IgD-negative memory B cell (primary cell): ENCODE results near the gene CCDC27. TPM values are rescaled to one million over a fixed set of nuclear protein-coding genes. Genes with fewer than 3 reads are reported as not detected.
A peak's percentile ranks its signal among the peaks of the same experiment; 100 is the strongest.
"Not testable (repeated sequence)": the region's sequence is repeated elsewhere in the genome, so short reads cannot be mapped to it uniquely, and the experiment has no call there.

ENCODE experiments used
- H3K27ac Mint-ChIP-seq, 3 donors: one replicate each; pipeline ENCODE4 v1.8.0; 2020 to 2022; ENCODE audit warnings: mild to moderate bottlenecking in 3 of 3, mixed read lengths in 3 of 3, moderate library complexity in 1 of 3
- H3K27me3 Mint-ChIP-seq: one replicate; pipeline ENCODE4 v1.8.0; 2021; ENCODE audit warnings: mixed read lengths
- H3K36me3 Mint-ChIP-seq: one replicate; pipeline ENCODE4 v1.8.0; 2020; ENCODE audit warnings: mild to moderate bottlenecking, mixed read lengths
- H3K4me1 Mint-ChIP-seq, 3 donors: one replicate each; pipeline ENCODE4 v1.8.0; 2020 to 2022; ENCODE audit warnings: mixed read lengths in 3 of 3, mild to moderate bottlenecking in 1 of 3
- H3K4me3 Mint-ChIP-seq, 4 donors: one replicate each; pipeline ENCODE4 v1.8.0; 2020 to 2022; ENCODE audit warnings: mild to moderate bottlenecking in 4 of 4, mixed read lengths in 4 of 4, moderate library complexity in 3 of 4
- H3K9me3 Mint-ChIP-seq, 3 donors: one replicate each; pipeline ENCODE4 v1.8.0; 2020 to 2021; ENCODE audit warnings: mixed read lengths in 3 of 3, mild to moderate bottlenecking in 1 of 3
- polyA plus RNA-seq: library from polyadenylated mRNA; unstranded; fragments of 300-500 nt; fragmentation: Illumina TruSeq; gene quantifications from one replicate; pipeline ENCODE4 v1.2.3, GENCODE V29; 2021

The CCDC27 gene
- polyA plus RNA-seq, 1 donor from 2014 or later = not detected

- Mint-ChIP-seq H3K27ac (peak overlapping the region in 1 of 3 donors; percentile 46), H3K4me1 (peaks cover 0 to 14% (median 7%) of the 10 kb centered on the region in 3 donors), H3K9me3 (no peaks in the 10 kb centered on the region), H3K36me3 (peaks cover 5% of the 10 kb centered on the region), H3K4me3 (no peak overlapping the region), H3K27me3 (no peaks in the 10 kb centered on the region)
Measured at GRCh38 chr1:3740752-3741151, 11.5 kb upstream of the CCDC27 start.

DNA sequence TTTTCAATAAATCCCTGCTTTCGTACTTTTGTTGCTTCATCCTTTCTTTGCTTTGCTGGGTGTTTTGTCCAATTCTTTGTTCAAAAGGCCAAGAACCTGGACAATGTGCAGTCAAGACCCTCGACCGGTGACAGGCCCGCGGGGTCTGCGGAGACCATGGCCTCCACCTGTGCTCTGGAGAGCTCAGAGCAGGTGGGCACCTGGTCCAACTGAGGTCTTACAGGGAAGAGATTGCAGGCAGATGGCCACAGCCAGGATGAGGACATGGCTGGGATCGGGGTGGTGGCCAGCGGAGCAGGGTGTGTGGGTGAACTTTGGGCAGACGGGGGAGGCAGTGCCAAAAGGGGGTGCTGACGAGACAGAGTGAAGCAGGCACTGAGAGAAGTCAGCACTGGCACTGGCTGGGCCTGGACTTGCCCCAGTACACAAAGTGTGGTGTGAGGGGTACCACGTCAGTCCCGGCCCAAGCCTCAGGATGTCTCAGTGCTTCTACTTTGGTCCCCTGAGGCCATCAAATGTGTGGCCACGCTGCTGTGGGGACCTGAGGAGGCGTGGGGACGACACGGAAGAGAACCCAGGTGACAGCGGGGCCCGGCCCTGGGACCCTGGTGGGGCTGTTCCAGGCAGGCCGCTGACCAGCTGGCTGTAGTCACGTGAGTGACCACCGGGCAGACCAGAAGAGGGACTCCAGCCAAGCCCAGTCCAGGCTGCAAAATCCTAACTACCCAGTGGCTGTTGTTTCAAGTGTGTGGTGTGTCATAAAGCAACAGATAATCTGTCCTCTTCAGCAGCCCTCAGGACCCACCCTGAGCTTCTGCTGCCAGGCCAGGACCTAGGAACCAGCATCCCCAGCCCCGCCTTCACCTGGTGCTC lies 10.4 kb upstream of the CCDC27 start:
- H3K27ac Mint-ChIP-seq = no peak overlapping the region
- no peaks in the 10 kb centered on the region for H3K27me3 Mint-ChIP-seq
- peaks cover 9 to 23% (median 12%) of the 10 kb centered on the region in 3 donors for H3K4me1 Mint-ChIP-seq
- H3K36me3 Mint-ChIP-seq = peaks cover 5% of the 10 kb centered on the region
- H3K4me3 Mint-ChIP-seq = no peak overlapping the region
- no peaks in the 10 kb centered on the region for H3K9me3 Mint-ChIP-seq

- Mint-ChIP-seq H3K4me1 (peaks cover 9 to 24% (median 15%) of the 10 kb centered on the region in 3 donors), H3K4me3 (peak overlapping the region in 1 of 4 donors; percentile 84), H3K36me3 (peaks cover 3% of the 10 kb centered on the region), H3K9me3 (no peaks in the 10 kb centered on the region), H3K27me3 (no peaks in the 10 kb centered on the region), H3K27ac (no peak overlapping the region)
Measured at GRCh38 chr1:3742439-3743298, 9.6 kb upstream of the CCDC27 start.

- Mint-ChIP-seq H3K9me3 (no peaks in the 10 kb centered on the region), H3K27ac (no peak overlapping the region), H3K4me3 (peak overlapping the region in 1 of 4 donors; percentile 84), H3K27me3 (no peaks in the 10 kb centered on the region), H3K36me3 (peaks cover 3% of the 10 kb centered on the region), H3K4me1 (peaks cover 9 to 30% (median 15%) of the 10 kb centered on the region in 3 donors)
Measured at GRCh38 chr1:3743421-3743820, 8.8 kb upstream of the CCDC27 start.

GRCh38 chr1:3743826-3744225 lies 8.4 kb upstream of the CCDC27 start:
- no peak overlapping the region for H3K4me3 Mint-ChIP-seq
- H3K4me1 Mint-ChIP-seq = peaks cover 9 to 30% (median 15%) of the 10 kb centered on the region in 3 donors
- H3K27ac Mint-ChIP-seq = no peak overlapping the region
- H3K9me3 Mint-ChIP-seq = no peaks in the 10 kb centered on the region
- no peaks in the 10 kb centered on the region for H3K27me3 Mint-ChIP-seq
- peaks cover 3% of the 10 kb centered on the region for H3K36me3 Mint-ChIP-seq

DNA sequence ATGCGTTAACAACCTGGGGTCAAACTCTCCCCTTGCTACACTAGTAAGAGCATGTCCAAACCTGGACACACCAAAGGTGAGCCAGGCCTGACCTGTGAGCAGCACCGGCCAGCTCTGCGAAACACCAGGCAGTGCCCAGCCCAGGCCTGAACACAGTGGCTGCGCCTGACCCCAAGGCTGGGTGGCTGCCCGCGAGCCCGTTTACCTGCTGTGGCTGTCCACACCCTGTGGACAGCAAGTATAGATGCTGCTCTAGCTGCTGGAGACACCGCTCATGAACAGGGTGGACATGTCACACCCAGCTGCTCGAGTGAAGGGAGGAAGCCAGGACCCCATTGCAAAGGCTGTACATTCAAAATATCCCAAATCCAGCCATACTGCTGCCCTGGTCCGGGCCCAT lies 7.6 kb upstream of the CCDC27 start:
- Mint-ChIP-seq H3K27ac (no peak overlapping the region), H3K4me3 (peak overlapping the region in 1 of 4 donors; percentile 28), H3K9me3 (no peaks in the 10 kb centered on the region)

GRCh38 chr1:3745071-3745470 lies 7.2 kb upstream of the CCDC27 start:
- no peaks in the 10 kb centered on the region for H3K9me3 Mint-ChIP-seq
- H3K36me3 Mint-ChIP-seq = peaks cover 3% of the 10 kb centered on the region
- no peak overlapping the region for H3K27ac Mint-ChIP-seq
- no peaks in the 10 kb centered on the region for H3K27me3 Mint-ChIP-seq
- H3K4me1 Mint-ChIP-seq = peaks cover 9 to 30% (median 16%) of the 10 kb centered on the region in 3 donors
- H3K4me3 Mint-ChIP-seq = peak overlapping the region in 2 of 4 donors; percentile 23 to 28

More for the DNA sequence above, 7.6 kb upstream of the CCDC27 start:
- H3K36me3 Mint-ChIP-seq = peaks cover 3% of the 10 kb centered on the region
- no peaks in the 10 kb centered on the region for H3K27me3 Mint-ChIP-seq
- peaks cover 9 to 30% (median 16%) of the 10 kb centered on the region in 3 donors for H3K4me1 Mint-ChIP-seq

DNA sequence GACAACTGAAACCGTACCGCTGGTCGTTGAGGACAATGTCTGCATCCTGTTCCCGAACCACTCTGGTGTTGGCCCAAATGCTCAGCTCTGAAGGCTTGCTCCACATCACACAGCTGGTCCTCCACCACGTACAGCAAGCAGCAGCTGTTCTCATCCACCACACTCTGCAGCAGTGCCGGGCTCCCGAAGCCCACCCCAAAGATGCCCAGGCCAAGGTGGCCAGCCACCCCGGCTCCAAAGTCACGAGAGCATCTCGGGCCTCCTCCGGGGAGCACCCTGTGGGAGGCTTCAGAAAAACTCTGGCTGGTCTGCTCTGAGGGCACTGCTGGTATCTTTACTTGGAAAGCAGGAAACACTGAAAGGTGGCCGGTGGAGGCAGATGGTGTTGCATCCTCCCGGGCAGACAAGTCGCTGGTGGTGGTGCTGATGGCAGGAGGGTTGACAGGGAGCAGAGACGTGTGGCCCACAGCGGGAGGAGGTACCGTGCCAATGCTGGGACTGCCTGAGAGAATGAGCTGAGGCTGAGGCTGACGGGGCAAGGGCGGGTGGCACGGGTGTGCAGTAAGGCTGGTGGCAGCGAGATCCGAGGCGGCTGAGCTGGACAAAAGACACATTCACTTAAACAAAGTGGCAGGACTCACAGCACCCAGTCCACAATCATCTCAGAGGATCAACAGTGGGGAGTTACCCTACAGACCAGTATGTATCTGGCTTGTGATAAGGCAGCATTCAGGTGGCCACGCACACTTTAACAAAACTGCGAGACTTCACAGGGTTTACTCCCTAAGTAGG lies 6.5 kb upstream of the CCDC27 start:
- peaks cover 3% of the 10 kb centered on the region for H3K36me3 Mint-ChIP-seq
- H3K4me1 Mint-ChIP-seq = peaks cover 9 to 30% (median 16%) of the 10 kb centered on the region in 3 donors
- H3K9me3 Mint-ChIP-seq = no peaks in the 10 kb centered on the region
- H3K27me3 Mint-ChIP-seq = no peaks in the 10 kb centered on the region
- H3K27ac Mint-ChIP-seq = peak overlapping the region in 2 of 3 donors; percentile 58 to 87
- peak overlapping the region; percentile 84 to 93 (median 90) for H3K4me3 Mint-ChIP-seq

DNA sequence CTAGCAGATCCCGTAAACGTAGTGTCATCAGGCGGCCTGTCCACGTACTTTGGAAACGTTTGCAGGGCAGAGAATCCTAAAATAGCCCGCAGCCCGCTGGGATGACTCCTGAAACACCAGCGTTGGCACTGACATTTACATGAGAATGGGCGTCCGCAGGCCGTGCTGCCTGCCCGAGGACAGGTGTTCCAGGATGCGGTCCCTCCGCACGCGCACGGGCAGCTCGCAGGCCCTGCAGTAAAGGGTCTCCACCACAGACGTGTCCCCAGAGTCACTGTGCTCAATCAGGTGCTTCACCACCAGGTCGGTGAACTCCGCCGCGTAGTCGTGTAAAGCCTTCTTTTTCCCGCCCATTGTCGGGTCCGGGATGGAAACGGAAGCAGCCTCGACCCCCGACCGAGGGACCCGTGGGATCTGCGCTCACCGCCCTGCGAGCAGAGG lies 5.8 kb upstream of the CCDC27 start:
- H3K9me3 Mint-ChIP-seq = no peaks in the 10 kb centered on the region
- H3K27me3 Mint-ChIP-seq = no peaks in the 10 kb centered on the region
- peak overlapping the region; percentile 58 to 87 (median 77) for H3K27ac Mint-ChIP-seq
- peaks cover 2% of the 10 kb centered on the region for H3K36me3 Mint-ChIP-seq
- H3K4me3 Mint-ChIP-seq = peak overlapping the region; percentile 84 to 93 (median 90)
- H3K4me1 Mint-ChIP-seq = peaks cover 9 to 30% (median 16%) of the 10 kb centered on the region in 3 donors

DNA sequence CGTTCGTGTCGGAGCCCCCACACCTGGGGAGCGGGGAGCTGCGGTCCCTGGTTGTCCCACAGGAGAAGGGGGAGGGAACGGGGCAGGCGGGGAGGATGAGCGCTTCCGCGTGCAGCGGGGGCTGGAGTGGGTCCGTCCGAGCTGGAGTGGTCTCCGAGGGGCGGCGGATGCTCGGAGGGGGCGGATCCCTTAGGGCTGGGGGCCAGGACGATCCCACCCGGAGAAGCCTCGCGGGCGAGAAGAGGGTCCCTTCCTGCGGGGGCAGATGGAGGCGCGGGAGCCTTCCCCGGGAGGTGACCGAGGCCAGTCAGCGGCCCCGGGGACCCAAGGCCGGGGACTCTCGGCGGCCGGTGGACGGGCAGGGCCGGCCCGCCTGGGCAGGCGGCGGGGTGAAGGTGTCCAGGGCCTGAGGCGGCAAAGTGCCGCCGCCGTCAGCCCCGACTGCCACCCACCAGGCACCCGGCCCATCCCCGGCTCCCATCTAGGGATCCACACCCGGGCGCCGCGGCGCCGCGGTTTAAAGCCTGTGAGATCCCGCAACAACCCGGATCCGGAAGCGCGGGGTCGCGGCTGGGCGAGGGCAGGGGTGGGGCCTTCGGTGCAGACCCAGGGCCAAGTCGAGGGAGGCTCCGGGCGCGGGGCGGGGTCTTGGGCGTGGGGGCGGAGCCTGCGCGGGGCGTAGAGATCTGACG lies 5.3 kb upstream of the CCDC27 start:
- Mint-ChIP-seq H3K27ac (peak overlapping the region in 2 of 3 donors; percentile 77 to 87), H3K36me3 (no peaks in the 10 kb centered on the region), H3K27me3 (no peaks in the 10 kb centered on the region), H3K4me3 (peak overlapping the region; percentile 84 to 93 (median 90)), H3K9me3 (no peaks in the 10 kb centered on the region), H3K4me1 (peaks cover 9 to 28% (median 16%) of the 10 kb centered on the region in 3 donors)

DNA sequence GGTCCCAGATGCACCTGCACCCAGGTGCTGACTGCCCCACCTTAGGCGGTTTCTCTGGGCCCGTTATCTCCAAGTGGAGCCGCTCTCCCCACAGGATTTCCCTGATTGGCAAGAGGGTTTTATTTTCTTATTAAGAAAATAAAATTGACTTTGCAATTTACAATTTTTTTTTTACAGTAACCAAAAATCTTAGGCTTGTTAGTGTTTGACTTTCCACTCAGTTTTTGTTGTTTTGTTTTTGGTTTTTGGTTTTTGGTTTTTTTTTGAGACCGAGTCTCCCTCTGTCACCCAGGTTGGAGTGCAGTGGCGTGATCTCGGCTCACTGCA lies 4.8 kb upstream of the CCDC27 start:
- H3K4me1 Mint-ChIP-seq = peaks cover 9 to 28% (median 16%) of the 10 kb centered on the region in 3 donors
- no peaks in the 10 kb centered on the region for H3K27me3 Mint-ChIP-seq
- no peaks in the 10 kb centered on the region for H3K36me3 Mint-ChIP-seq
- no peaks in the 10 kb centered on the region for H3K9me3 Mint-ChIP-seq
- H3K4me3 Mint-ChIP-seq = peak overlapping the region; percentile 84 to 93 (median 90)
- peak overlapping the region in 2 of 3 donors; percentile 63 to 77 for H3K27ac Mint-ChIP-seq

- H3K4me1 Mint-ChIP-seq = peaks cover 9 to 28% (median 16%) of the 10 kb centered on the region in 3 donors
- H3K27ac Mint-ChIP-seq = peak overlapping the region in 1 of 3 donors; percentile 77
- no peaks in the 10 kb centered on the region for H3K9me3 Mint-ChIP-seq
- H3K36me3 Mint-ChIP-seq = no peaks in the 10 kb centered on the region
- peak overlapping the region; percentile 84 to 93 (median 90) for H3K4me3 Mint-ChIP-seq
- H3K27me3 Mint-ChIP-seq = no peaks in the 10 kb centered on the region
Measured at GRCh38 chr1:3747903-3748302, 4.3 kb upstream of the CCDC27 start.

DNA sequence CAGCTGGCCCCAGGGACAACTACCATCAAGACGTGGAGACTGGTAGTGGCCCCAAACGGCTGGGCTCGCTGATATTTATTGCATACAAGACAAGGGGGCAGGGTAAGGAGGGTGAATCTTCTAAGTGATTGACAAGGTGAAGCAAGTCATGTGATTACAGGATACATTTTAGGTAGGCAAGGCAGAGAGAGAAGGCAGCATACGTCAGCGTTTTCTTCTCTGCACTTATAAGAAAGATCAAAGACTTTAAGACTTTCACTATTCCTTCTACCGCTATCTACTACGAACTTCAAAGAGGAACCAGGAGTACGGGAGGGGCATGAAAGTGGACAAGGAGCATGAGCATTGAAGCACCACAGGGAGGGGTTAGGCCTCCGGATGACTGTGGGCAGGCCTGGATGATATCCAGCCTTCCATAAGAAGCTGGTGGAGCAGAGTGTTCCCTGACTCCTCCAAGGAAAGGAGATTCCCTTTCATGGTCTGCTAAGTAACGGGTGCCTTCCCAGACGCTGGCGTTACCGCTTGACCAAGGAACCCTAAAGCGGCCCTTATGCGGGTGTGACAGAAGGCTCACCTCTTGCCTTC lies 3.8 kb upstream of the CCDC27 start:
- H3K36me3 Mint-ChIP-seq, H3K27ac Mint-ChIP-seq: not testable (repeated sequence)
- H3K4me1 Mint-ChIP-seq = peaks cover 9 to 24% (median 14%) of the 10 kb centered on the region in 3 donors

More for the DNA sequence above, 3.8 kb upstream of the CCDC27 start:
- H3K9me3 Mint-ChIP-seq, H3K27me3 Mint-ChIP-seq: not testable (repeated sequence)
- H3K4me3 Mint-ChIP-seq = peak overlapping the region in 3 of 4 donors; percentile 59 to 93 (median 85)
